GM06990 (cell line): ENCODE measurements around the gene LARGE2.

Experiments
- DNase-seq: peaks from one replicate; pipeline ENCODE4 v3.0.0-alpha.2; 2011; ENCODE audit not compliant: insufficient read length; ENCODE audit errors: extremely low read depth
- H3K27me3 ChIP-seq: replicated peaks from 2 replicates; pipeline ENCODE4 v1.6.0; 2011; ENCODE audit warnings: low read length; ENCODE audit not compliant: control insufficient read depth, insufficient read depth
- H3K36me3 ChIP-seq: 2 replicates; pipeline ENCODE4 v1.5.1; 2011; ENCODE audit warnings: low read length; ENCODE audit not compliant: control insufficient read depth, insufficient read depth
- H3K4me3 ChIP-seq: replicated peaks from 2 replicates; pipeline ENCODE4 v1.5.1; 2011; ENCODE audit warnings: low read depth, mild to moderate bottlenecking, control low read depth, low read length
- TF ChIP-seq, protein P1 (sequence below): IDR thresholded peaks from 2 replicates; pipeline ENCODE4 v1.5.1; 2011; ENCODE audit warnings: low read length, control low read depth, mild to moderate bottlenecking, inconsistent platforms; ENCODE audit not compliant: insufficient read depth, poor library complexity, severe bottlenecking

Gene LARGE2

DNA sequence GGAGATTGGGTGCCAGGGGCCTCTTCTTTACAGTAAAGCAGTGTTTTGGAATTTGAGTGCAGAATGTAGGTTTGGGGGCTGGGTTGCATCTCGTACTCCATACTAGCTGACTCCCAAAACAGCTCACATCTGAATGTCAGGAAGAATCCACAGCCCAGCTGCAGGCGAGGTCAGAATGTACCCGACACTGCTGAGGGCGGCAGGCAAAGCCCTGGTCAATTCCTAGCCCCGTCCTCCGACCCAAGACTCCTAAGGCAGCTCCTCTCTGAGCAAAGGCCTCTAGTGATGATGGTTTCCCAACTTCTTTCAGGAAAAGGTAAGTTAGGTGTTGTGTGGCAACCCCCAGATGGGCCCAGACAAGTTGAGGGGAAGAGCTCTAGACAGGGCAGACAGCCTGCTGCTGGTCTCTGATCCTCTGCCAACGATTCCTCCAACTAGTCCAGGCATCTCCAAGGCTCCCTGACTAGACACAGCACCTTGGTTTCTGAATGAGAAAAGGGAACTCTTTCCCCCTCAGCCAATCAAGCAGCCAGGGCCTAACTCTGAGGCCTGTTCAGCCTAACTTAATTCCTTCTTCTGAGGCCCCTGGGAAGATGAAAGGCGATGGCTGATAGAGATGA, 8.6 kb downstream of the LARGE2 start:
- TF ChIP-seq, protein P1, sequence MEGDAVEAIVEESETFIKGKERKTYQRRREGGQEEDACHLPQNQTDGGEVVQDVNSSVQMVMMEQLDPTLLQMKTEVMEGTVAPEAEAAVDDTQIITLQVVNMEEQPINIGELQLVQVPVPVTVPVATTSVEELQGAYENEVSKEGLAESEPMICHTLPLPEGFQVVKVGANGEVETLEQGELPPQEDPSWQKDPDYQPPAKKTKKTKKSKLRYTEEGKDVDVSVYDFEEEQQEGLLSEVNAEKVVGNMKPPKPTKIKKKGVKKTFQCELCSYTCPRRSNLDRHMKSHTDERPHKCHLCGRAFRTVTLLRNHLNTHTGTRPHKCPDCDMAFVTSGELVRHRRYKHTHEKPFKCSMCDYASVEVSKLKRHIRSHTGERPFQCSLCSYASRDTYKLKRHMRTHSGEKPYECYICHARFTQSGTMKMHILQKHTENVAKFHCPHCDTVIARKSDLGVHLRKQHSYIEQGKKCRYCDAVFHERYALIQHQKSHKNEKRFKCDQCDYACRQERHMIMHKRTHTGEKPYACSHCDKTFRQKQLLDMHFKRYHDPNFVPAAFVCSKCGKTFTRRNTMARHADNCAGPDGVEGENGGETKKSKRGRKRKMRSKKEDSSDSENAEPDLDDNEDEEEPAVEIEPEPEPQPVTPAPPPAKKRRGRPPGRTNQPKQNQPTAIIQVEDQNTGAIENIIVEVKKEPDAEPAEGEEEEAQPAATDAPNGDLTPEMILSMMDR, result no peak
- Histone ChIP-seq H3K4me3 (no peak overlapping the region), H3K27me3 (no peaks in the 10 kb centered on the region; the same call in 1 of the 2 replicates), H3K36me3 (peaks cover 8% of the 10 kb centered on the region)
- DNase-seq, result no peak

DNA sequence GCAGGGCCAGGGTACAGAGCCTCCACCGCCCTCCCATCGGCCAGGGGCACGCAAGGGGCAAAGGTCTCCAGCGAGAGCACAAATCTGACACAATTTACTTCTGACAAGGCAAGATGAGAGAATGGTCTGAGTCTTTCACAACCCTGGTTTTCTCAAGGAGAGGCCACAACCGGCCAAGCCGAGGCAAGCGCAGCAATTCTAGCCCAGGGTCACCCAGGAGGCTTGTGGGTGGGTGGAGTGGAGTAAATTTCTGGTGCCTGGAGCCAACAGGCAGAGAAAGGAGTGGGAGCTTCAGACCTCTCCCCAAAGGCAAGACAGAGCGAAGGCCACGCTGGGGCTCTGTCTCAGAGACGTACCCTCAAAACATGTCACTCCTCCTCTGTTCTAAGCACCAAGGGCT, 9.3 kb downstream of the LARGE2 start:
- H3K27me3 ChIP-seq, result no peaks in the 10 kb centered on the region; the same call in 1 of the 2 replicates
- TF ChIP-seq, protein P1, result no peak
- no peak overlapping the region for H3K4me3 ChIP-seq
- peaks cover 8% of the 10 kb centered on the region for H3K36me3 ChIP-seq
- DNase-seq, result no peak

DNA sequence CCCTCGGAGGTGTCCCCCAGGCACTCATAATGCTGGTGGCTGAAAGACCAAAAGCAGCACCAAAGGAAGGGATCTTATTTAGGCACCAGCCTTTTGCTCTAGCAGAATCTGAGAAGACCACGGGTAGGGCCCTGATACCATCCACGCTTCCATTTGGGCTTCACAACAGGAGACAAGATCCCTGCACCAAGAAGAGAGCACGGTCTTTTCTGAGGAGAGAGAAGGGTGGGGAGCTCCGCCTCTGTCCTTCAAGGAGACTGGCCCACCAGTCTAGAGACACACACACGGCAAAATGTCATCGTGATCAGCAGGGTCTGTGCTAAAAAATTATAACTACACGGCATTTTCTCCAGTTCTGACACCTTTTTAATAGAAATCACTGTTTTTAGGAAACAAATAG, 9.8 kb downstream of the LARGE2 start:
- DNase-seq, result no peak

DNA sequence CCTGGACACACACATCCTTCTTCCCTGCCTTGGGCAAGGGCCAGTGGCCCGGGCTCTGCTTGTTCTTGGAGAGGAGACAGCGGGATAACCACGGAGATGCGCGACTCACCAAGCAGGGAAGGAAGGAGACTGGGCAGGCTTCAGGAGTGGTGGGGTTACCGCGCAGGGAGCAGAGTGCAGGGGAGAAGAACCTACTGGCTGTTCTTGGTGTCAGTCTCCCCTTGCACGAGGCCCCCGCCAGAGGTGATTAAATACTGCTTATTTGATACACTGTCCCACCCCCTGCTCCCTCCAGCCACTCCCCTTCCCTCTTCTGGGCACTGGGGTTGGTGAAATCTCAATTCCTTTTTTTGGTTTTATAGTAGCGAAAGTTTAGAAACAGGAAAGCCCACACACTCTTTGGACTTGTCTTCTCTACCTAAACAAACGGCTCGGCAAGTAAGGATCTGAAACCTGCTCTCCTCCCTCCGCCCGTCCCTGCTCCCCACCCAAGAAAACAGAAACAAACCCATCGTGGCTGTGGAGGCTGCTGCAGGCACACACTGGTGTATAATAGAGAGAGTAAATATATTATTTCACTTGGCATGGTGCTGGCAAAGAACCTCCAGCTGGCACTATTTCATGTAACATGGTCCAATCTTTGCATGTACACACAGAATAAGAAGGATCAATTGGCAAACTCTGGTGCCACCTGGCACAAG, 10.8 kb downstream of the LARGE2 start:
- H3K36me3 ChIP-seq, result peaks cover 8% of the 10 kb centered on the region
- H3K27me3 ChIP-seq, result no peaks in the 10 kb centered on the region
- no peak for DNase-seq
- no peak overlapping the region for H3K4me3 ChIP-seq
- TF ChIP-seq, protein P1, result no peak

More for the DNA sequence above, 9.8 kb downstream of the LARGE2 start:
- H3K4me3 ChIP-seq, result no peak overlapping the region
- no peaks in the 10 kb centered on the region for H3K27me3 ChIP-seq
- TF ChIP-seq, protein P1, result no peak
- H3K36me3 ChIP-seq, result peaks cover 8% of the 10 kb centered on the region

DNA sequence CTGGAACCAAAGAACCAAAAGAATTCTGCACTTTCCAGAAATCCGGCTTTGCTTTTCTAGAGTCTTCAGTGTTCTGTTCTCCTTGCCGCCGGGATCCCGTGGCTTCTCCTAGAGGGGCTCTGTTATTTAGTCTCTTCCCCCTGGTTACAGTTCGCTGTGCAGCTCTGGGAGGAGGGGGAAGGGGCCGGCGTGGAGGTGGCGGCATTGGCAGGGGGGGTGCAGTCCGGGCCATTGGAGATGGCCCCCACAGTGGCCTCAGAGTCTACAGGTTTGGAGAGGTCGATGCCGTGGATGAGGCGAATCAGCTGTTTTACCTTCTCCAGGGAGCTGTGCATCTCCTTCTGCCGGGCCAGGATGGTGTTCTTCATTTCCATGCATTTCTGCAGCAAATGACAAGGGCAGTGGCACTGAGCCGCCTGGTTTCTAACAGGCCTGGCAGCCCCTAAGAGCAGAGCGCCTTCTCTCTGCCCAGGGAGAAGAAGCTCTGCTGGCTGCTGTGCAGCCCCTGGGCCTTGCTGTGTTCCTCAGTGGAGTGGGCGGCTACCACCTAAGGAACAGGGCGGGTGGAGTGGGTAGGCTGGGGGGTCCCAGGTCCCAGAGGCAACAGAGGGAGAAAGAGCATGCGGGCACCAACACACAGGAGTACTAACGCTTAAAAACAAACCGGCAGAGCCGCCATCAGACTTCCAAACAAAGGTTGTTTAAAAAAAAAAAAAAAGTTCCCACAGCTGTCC, 11.6 kb downstream of the LARGE2 start:
- H3K27me3 ChIP-seq, result no peaks in the 10 kb centered on the region
- DNase-seq, result no peak
- peaks cover 8% of the 10 kb centered on the region for H3K36me3 ChIP-seq
- H3K4me3 ChIP-seq, result no peak overlapping the region
- TF ChIP-seq, protein P1, result no peak
